K562 (cell line): ENCODE measurements around the gene UBR3. TPM values are rescaled to one million over a fixed set of nuclear protein-coding genes. Genes with fewer than 3 reads are reported as not detected.

Source experiments
- BHLHE40 ChIP-seq: IDR thresholded peaks from 2 replicates; pipeline ENCODE4 v1.6.1; 2011; ENCODE audit warnings: low read length, improper control_type of control experiment
- CEBPB ChIP-seq: fragments of 450-650 bp; IDR thresholded peaks from 2 replicates; pipeline ENCODE4 v1.6.1; 2016; ENCODE audit warnings: missing genetic modification characterization, missing compliant biosample characterization
- CREM ChIP-seq: IDR thresholded peaks from 2 replicates; pipeline ENCODE4 v1.6.1; 2014; ENCODE audit warnings: antibody characterized with exemption, low read depth
- DPF2 ChIP-seq: fragments of 450-650 bp; IDR thresholded peaks from 2 replicates; pipeline ENCODE4 v1.6.1; 2016
- ELF4 ChIP-seq: fragments of 450-650 bp; formaldehyde crosslinking; IDR thresholded peaks from 2 replicates; pipeline ENCODE4 v1.4.0; 2022; ENCODE audit warnings: missing genetic modification characterization
- HDAC3 ChIP-seq: fragments of 450-650 bp; IDR thresholded peaks from 2 replicates; pipeline ENCODE4 v1.6.1; 2018; ENCODE audit warnings: borderline replicate concordance, mild to moderate bottlenecking, moderate library complexity; ENCODE audit not compliant: partially characterized antibody
- HMG20B ChIP-seq: fragments of 250-450 bp; sonication (Bioruptor Pico); IDR thresholded peaks from 2 replicates; pipeline ENCODE4 v1.5.0; 2021; ENCODE audit warnings: mild to moderate bottlenecking
- LCOR ChIP-seq: sonication (generic); formaldehyde crosslinking; IDR thresholded peaks from 2 replicates; pipeline ENCODE4 v1.8.0; 2022; ENCODE audit warnings: mild to moderate bottlenecking, missing genetic modification reagents
- PHF20 ChIP-seq: fragments of 450-650 bp; IDR thresholded peaks from 2 replicates; pipeline ENCODE4 v1.6.1; 2018; ENCODE audit not compliant: partially characterized antibody
- POLR3A ChIP-seq: IDR thresholded peaks from 2 replicates; pipeline ENCODE4 v1.6.1; 2011; ENCODE audit warnings: borderline replicate concordance, mild to moderate bottlenecking, moderate library complexity; ENCODE audit not compliant: insufficient read length, insufficient read depth; ENCODE audit errors: extremely low read depth
- RFX1 ChIP-seq: fragments of 450-650 bp; IDR thresholded peaks from 2 replicates; pipeline ENCODE4 v1.6.1; 2016; ENCODE audit warnings: mild to moderate bottlenecking, moderate library complexity
- RNF2 ChIP-seq: sonication (generic); IDR thresholded peaks from 2 replicates; pipeline ENCODE4 v1.6.1; 2016
- SOX6 ChIP-seq: fragments of 450-650 bp; IDR thresholded peaks from 2 replicates; pipeline ENCODE4 v1.6.1; 2014; ENCODE audit warnings: mild to moderate bottlenecking
- STAG1 ChIP-seq: sonication (generic); formaldehyde crosslinking; IDR thresholded peaks from 2 replicates; pipeline ENCODE4 v1.5.0; 2020; ENCODE audit warnings: missing genetic modification reagents, borderline replicate concordance
- TEAD4 ChIP-seq, 2 experiments: sonication (generic) in 1 of 2; formaldehyde crosslinking in 1 of 2; IDR thresholded peaks; 2 replicates each; pipeline versions ENCODE4 v1.6.1 to v1.8.0; 2012 to 2022; ENCODE audit warnings: borderline replicate concordance in 1 of 2, inconsistent platforms in 1 of 2, low read length in 1 of 2, mild to moderate bottlenecking in 1 of 2, missing genetic modification reagents in 1 of 2
- ZEB2 ChIP-seq: fragments of 450-650 bp; IDR thresholded peaks from 2 replicates; pipeline ENCODE4 v1.6.1; 2016
- ZKSCAN8 ChIP-seq: fragments of 200-800 bp; sonication (Bioruptor generic); IDR thresholded peaks from 2 replicates; pipeline ENCODE4 v1.6.1; 2016; ENCODE audit warnings: missing genetic modification characterization, missing compliant biosample characterization
- polyA plus RNA-seq, 8 experiments: library from polyadenylated mRNA; depleted of rRNA in 4 of 8; stranded (reverse) in 5 of 8; unstranded in 3 of 8; fragments of >200 nt; fragmentation: Nextera tagmentation in 2 of 8; fragmentation: Illumina TruSeq in 1 of 8; extraction: Ambion mirVana in 2 of 8; extraction: Trizol in 1 of 8; gene quantifications; 2 replicates each; pipeline versions ENCODE4 v1.2.1 to v1.2.3, GENCODE V29; 2011 to 2014; ENCODE audit warnings: inconsistent platforms in 1 of 8, missing spikeins in 1 of 8
- total RNA-seq, 7 experiments: library from RNA; depleted of rRNA in 6 of 7; stranded (reverse); fragments of >200 nt in 6 of 7; fragmentation: Illumina TruSeq in 2 of 7; extraction: Trizol in 2 of 7; gene quantifications; 2 replicates each; pipeline versions ENCODE4 v1.2.1 to v1.2.3, GENCODE V29; 2011 to 2021; ENCODE audit warnings: low replicate concordance in 1 of 7
- TF ChIP-seq, protein P1 (sequence below), 2 experiments: fragments of 450-650 bp; conservative IDR thresholded peaks; 2 replicates each; pipeline ENCODE4 v1.6.1; 2017; ENCODE audit warnings: mild to moderate bottlenecking in 2 of 2, moderate library complexity in 2 of 2
- TF ChIP-seq, protein P2 (sequence below), 2 experiments: fragments of 150-350 bp in 1 of 2; IDR thresholded peaks; 2 replicates each; pipeline ENCODE4 v1.6.1; 2012 to 2016; ENCODE audit warnings: low read depth in 2 of 2, low read length in 2 of 2, mild to moderate bottlenecking in 1 of 2, moderate library complexity in 1 of 2
- TF ChIP-seq, protein P3 (sequence below): fragments of 150-350 bp; IDR thresholded peaks from 2 replicates; pipeline ENCODE4 v1.6.1; 2014; ENCODE audit warnings: low read depth, mild to moderate bottlenecking, low read length, borderline replicate concordance

UBR3 gene
- total and polyA plus RNA-seq, 9 of the 15 experiments (the other 6 are each of a cell fraction or from before 2014, with no cell fraction given) = 14.4 to 63.5 (median 40.4) TPM

DNA sequence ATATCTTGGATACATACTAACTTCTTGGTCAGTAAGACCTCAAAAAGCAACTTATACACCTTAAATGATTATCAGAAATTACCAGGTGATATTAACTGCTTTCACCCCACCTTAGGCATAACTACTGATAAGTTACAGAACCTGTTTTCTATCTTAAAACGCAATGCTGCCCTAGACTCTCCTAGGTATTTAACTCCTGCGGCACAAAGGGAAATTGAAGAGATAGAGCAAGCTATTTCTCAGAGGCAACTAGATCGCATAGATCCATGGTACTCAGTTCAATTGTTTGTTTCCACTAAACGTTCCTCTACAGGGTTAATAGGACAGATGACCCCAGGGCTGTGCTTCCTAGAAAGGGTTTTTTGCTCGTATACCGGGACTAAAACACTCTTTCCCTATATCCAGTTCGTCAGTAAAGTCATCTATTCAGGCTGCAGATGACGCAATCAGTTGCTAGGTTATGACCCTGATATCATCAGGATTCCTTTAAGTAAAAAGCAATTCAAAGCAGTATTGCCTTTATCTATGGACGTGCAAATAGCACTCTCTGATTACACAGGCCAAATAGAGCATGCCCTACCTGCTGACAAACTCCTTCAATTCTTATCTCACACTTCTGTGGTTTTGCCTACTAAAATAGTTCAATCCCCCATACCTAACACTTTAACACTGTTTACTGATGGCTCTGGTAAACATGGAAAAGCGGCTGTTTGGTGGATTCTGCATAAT lies 288.4 kb downstream of the UBR3 start (continued):
- TF ChIP-seq LCOR (CRISPR knock-in tag) = no peak
- TF ChIP-seq HMG20B = no peak
- peak; percentile 92 for TF ChIP-seq SOX6
- TF ChIP-seq RNF2 = peak; percentile 52; the same call in 1 of the 2 replicates
- TF ChIP-seq ZEB2 = peak; percentile 52
- TF ChIP-seq, protein P1, sequence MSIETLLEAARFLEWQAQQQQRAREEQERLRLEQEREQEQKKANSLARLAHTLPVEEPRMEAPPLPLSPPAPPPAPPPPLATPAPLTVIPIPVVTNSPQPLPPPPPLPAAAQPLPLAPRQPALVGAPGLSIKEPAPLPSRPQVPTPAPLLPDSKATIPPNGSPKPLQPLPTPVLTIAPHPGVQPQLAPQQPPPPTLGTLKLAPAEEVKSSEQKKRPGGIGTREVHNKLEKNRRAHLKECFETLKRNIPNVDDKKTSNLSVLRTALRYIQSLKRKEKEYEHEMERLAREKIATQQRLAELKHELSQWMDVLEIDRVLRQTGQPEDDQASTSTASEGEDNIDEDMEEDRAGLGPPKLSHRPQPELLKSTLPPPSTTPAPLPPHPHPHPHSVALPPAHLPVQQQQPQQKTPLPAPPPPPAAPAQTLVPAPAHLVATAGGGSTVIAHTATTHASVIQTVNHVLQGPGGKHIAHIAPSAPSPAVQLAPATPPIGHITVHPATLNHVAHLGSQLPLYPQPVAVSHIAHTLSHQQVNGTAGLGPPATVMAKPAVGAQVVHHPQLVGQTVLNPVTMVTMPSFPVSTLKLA (conservative IDR thresholded peaks at IDR 0.05) = 0 out of 4 replicates have a peak, but pooled peaks of 1 of the 2 experiments have one; percentile 31
- TF ChIP-seq, protein P2, sequence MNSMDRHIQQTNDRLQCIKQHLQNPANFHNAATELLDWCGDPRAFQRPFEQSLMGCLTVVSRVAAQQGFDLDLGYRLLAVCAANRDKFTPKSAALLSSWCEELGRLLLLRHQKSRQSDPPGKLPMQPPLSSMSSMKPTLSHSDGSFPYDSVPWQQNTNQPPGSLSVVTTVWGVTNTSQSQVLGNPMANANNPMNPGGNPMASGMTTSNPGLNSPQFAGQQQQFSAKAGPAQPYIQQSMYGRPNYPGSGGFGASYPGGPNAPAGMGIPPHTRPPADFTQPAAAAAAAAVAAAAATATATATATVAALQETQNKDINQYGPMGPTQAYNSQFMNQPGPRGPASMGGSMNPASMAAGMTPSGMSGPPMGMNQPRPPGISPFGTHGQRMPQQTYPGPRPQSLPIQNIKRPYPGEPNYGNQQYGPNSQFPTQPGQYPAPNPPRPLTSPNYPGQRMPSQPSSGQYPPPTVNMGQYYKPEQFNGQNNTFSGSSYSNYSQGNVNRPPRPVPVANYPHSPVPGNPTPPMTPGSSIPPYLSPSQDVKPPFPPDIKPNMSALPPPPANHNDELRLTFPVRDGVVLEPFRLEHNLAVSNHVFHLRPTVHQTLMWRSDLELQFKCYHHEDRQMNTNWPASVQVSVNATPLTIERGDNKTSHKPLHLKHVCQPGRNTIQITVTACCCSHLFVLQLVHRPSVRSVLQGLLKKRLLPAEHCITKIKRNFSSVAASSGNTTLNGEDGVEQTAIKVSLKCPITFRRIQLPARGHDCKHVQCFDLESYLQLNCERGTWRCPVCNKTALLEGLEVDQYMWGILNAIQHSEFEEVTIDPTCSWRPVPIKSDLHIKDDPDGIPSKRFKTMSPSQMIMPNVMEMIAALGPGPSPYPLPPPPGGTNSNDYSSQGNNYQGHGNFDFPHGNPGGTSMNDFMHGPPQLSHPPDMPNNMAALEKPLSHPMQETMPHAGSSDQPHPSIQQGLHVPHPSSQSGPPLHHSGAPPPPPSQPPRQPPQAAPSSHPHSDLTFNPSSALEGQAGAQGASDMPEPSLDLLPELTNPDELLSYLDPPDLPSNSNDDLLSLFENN (IDR thresholded peaks at IDR 0.05; ENCODE audit: low read depth in 2 of 2, low read length in 2 of 2) = 0 out of 4 replicates have a peak, but pooled peaks of 1 of the 2 experiments have one; percentile 24
- TF ChIP-seq, protein P3, sequence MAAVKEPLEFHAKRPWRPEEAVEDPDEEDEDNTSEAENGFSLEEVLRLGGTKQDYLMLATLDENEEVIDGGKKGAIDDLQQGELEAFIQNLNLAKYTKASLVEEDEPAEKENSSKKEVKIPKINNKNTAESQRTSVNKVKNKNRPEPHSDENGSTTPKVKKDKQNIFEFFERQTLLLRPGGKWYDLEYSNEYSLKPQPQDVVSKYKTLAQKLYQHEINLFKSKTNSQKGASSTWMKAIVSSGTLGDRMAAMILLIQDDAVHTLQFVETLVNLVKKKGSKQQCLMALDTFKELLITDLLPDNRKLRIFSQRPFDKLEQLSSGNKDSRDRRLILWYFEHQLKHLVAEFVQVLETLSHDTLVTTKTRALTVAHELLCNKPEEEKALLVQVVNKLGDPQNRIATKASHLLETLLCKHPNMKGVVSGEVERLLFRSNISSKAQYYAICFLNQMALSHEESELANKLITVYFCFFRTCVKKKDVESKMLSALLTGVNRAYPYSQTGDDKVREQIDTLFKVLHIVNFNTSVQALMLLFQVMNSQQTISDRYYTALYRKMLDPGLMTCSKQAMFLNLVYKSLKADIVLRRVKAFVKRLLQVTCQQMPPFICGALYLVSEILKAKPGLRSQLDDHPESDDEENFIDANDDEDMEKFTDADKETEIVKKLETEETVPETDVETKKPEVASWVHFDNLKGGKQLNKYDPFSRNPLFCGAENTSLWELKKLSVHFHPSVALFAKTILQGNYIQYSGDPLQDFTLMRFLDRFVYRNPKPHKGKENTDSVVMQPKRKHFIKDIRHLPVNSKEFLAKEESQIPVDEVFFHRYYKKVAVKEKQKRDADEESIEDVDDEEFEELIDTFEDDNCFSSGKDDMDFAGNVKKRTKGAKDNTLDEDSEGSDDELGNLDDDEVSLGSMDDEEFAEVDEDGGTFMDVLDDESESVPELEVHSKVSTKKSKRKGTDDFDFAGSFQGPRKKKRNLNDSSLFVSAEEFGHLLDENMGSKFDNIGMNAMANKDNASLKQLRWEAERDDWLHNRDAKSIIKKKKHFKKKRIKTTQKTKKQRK = no peak
- TF ChIP-seq ZKSCAN8 (CRISPR knock-in tag) = no peak
- peak; percentile 61 for TF ChIP-seq RFX1
- no peak for TF ChIP-seq POLR3A
- TF ChIP-seq TEAD4 (IDR thresholded peaks at IDR 0.05; ENCODE audit: low read length) = peak; percentile 87
- no peak for TF ChIP-seq TEAD4 (CRISPR knock-in tag; IDR thresholded peaks at IDR 0.05; ENCODE audit: borderline replicate concordance)
- peak; percentile 64 for TF ChIP-seq CREM
- TF ChIP-seq HDAC3 = peak; percentile 82
- peak; percentile 97 for TF ChIP-seq CEBPB (tag)
- TF ChIP-seq BHLHE40 = peak; percentile 66
- no peak for TF ChIP-seq PHF20
- TF ChIP-seq ELF4 (CRISPR knock-in tag) = no peak
- TF ChIP-seq STAG1 (CRISPR knock-in tag) = no peak
- 0 out of 2 replicates have a peak, but pooled peaks have one; percentile 34 for TF ChIP-seq DPF2
